ENCODE results near the gene ARAP1. TPM values are rescaled to one million over a fixed set of nuclear protein-coding genes. Genes with fewer than 3 reads are reported as not detected.

ARAP1 gene
- 55.0 and 147 TPM in 2 replicates for total RNA-seq

GRCh38 chr11:72752088-72752914 is at the start of gene ARAP1:
Gene ARAP1, minus strand, starts transcription at chr11:72752408. Its CDS starts 25,280 bp downstream, at chr11:72727128.

GRCh38 chr11:72793425-72794367 is 41.5 kb upstream of the ARAP1 start, which contains the start of gene STARD10:
Gene STARD10, minus strand, starts transcription at chr11:72794047. Its CDS starts 12,866 bp downstream, at chr11:72781181.

GRCh38 chr11:72673943-72674828 is 78.0 kb downstream of the ARAP1 start, which contains the start of gene PDE2A:
Gene PDE2A, minus strand, starts transcription at chr11:72674422. Its CDS starts 215 bp downstream, at chr11:72674207.

Other genes with a start within 250 kb of the ARAP1 start
- 2.1 and 2.6 TPM in 2 replicates for gene PDE2A, start 78.0 kb downstream of the ARAP1 start, total RNA-seq
- gene STARD10, start 41.6 kb upstream of the ARAP1 start, total RNA-seq = 142 and 145 TPM in 2 replicates
- gene ATG16L2, start 62.0 kb upstream of the ARAP1 start, total RNA-seq = 5.5 TPM in 2 replicates

Measured in nasal cavity respiratory epithelium epithelial cell of viscerocranial mucosa (primary cell).